Right renal pelvis (tissue), 4 donors: ENCODE data around the gene ZNF273. TPM values are rescaled to one million over a fixed set of nuclear protein-coding genes. Genes with fewer than 3 reads are reported as not detected.
"Not testable (repeated sequence)": the region's sequence is repeated elsewhere in the genome, so short reads cannot be mapped to it uniquely, and the experiment has no call there.

Source experiments
- DNase-seq, 4 donors: peaks; one replicate each; pipeline ENCODE4 v3.0.0-alpha.2; 2013; ENCODE audit warnings: low read depth in 4 of 4, low spot score in 3 of 4, missing footprints in 1 of 4
- polyA plus RNA-seq, 4 donors: library from polyadenylated mRNA; unstranded; fragments of 120-200 nt; gene quantifications; one replicate each; pipeline ENCODE4 v1.2.1, GENCODE V29; 2013; ENCODE audit not compliant: insufficient read length in 4 of 4

The ZNF273 gene
- polyA plus RNA-seq, 4 donors, result 10.3 to 13.6 (median 12.8) TPM

- DNase-seq, result no peak
Measured at GRCh38 chr7:64888901-64889685, 14.0 kb upstream of the ZNF273 start.

- no peak for DNase-seq
Measured at GRCh38 chr7:64889686-64890162, 13.3 kb upstream of the ZNF273 start.

GRCh38 chr7:64890273-64890672 is 12.8 kb upstream of the ZNF273 start:
- DNase-seq, result not testable (repeated sequence)

GRCh38 chr7:64890761-64891362 is 12.2 kb upstream of the ZNF273 start:
- no peak for DNase-seq

GRCh38 chr7:64891363-64892081 is 11.6 kb upstream of the ZNF273 start:
- DNase-seq, result not testable (repeated sequence)

GRCh38 chr7:64892116-64892515 is 11.0 kb upstream of the ZNF273 start:
- DNase-seq, result no peak

GRCh38 chr7:64892666-64893309 is 10.3 kb upstream of the ZNF273 start:
- DNase-seq, result no peak

- no peak for DNase-seq
Measured at GRCh38 chr7:64893401-64893800, 9.7 kb upstream of the ZNF273 start.

GRCh38 chr7:64902461-64902805 is 640 bp upstream of the ZNF273 start:
- DNase-seq, result not testable (repeated sequence)

GRCh38 chr7:64904008-64904407 is 935 bp downstream of the ZNF273 start:
- DNase-seq, result no peak

GRCh38 chr7:64905133-64905532 is 2.1 kb downstream of the ZNF273 start:
- no peak for DNase-seq

- DNase-seq, result no peak
Measured at GRCh38 chr7:64905547-64905946, 2.5 kb downstream of the ZNF273 start.

GRCh38 chr7:64907641-64908326 is 4.7 kb downstream of the ZNF273 start:
- DNase-seq, result no peak

GRCh38 chr7:64908358-64908757 is 5.3 kb downstream of the ZNF273 start:
- DNase-seq, result no peak

GRCh38 chr7:64914557-64914956 is 11.5 kb downstream of the ZNF273 start:
- DNase-seq, result no peak

- DNase-seq, result not testable (repeated sequence)
Measured at GRCh38 chr7:64915301-64915700, 12.2 kb downstream of the ZNF273 start.

- not testable (repeated sequence) for DNase-seq
Measured at GRCh38 chr7:64928252-64929187, 25.4 kb downstream of the ZNF273 start.

GRCh38 chr7:64934478-64934877 is 31.4 kb downstream of the ZNF273 start:
- DNase-seq, result no peak

- no peak for DNase-seq
Measured at GRCh38 chr7:64938540-64938939, 35.5 kb downstream of the ZNF273 start.
